Naive thymus-derived CD4-positive, alpha-beta T cell (primary cell): ENCODE measurements around the gene RER1. TPM values are rescaled to one million over a fixed set of nuclear protein-coding genes. Genes with fewer than 3 reads are reported as not detected.

ENCODE experiments used
- ATAC-seq: fragments of 150-1000 bp; cut with Tn5 transposase; 2 replicates; pipeline ENCODE4 v1.10.0; 2021; ENCODE audit warnings: mild to moderate bottlenecking, moderate library complexity
- CTCF ChIA-PET: fragments of 350-600 bp; sonication (Branson Sonifier 250); formaldehyde crosslinking; loops from one replicate; lab custom pipeline; 2021; ENCODE audit warnings: antibody characterized with exemption; lab: Charles Lee
- POLR2A ChIA-PET: fragments of 350-600 bp; sonication (Branson Sonifier 250); formaldehyde crosslinking; loops from one replicate; lab custom pipeline; 2021; ENCODE audit warnings: antibody characterized with exemption, inconsistent platforms; lab: Charles Lee
- DNase-seq, 9 donors: peaks; one replicate each; pipeline versions ENCODE4 v3.0.0 to v3.0.0-alpha.2; 2020 to 2022; ENCODE audit warnings: mixed read lengths in 1 of 9
- H3K27ac ChIP-seq: one replicate; pipeline ENCODE4 v1.7.0; 2013; ENCODE audit warnings: mild to moderate bottlenecking, low read depth, low read length, moderate library complexity
- H3K27me3 ChIP-seq, 2 donors: one replicate each; pipeline ENCODE4 v1.7.0; 2013; ENCODE audit warnings: low read length in 2 of 2, mild to moderate bottlenecking in 2 of 2, moderate library complexity in 2 of 2; ENCODE audit not compliant: control insufficient read depth in 2 of 2, insufficient read depth in 2 of 2
- H3K36me3 ChIP-seq, 3 experiments: 1 replicate in 2 of 3; 2 replicates in 1 of 3; pipeline ENCODE4 v1.7.0; 2013; ENCODE audit warnings: low read length in 3 of 3, mild to moderate bottlenecking in 3 of 3, moderate library complexity in 1 of 3; ENCODE audit not compliant: insufficient read depth in 3 of 3, control insufficient read depth in 2 of 3
- H3K4me1 ChIP-seq, 2 donors: one replicate each; pipeline ENCODE4 v1.7.0; 2013; ENCODE audit warnings: low read length in 2 of 2, mild to moderate bottlenecking in 2 of 2, moderate library complexity in 1 of 2; ENCODE audit not compliant: control insufficient read depth in 2 of 2, insufficient read depth in 2 of 2
- H3K4me3 ChIP-seq: 2 replicates; pipeline ENCODE4 v1.7.0; 2013; ENCODE audit warnings: mild to moderate bottlenecking, low read length
- H3K9me3 ChIP-seq, 3 experiments: 1 replicate in 2 of 3; 2 replicates in 1 of 3; pipeline ENCODE4 v1.7.0; 2013; ENCODE audit warnings: low read length in 3 of 3; ENCODE audit not compliant: control insufficient read depth in 2 of 3
- H3K27ac Mint-ChIP-seq, 9 donors: one replicate each; pipeline ENCODE4 v1.8.0; 2020 to 2022; ENCODE audit warnings: mixed read lengths in 9 of 9, mild to moderate bottlenecking in 8 of 9, moderate library complexity in 5 of 9, inconsistent platforms in 2 of 9
- H3K27me3 Mint-ChIP-seq, 5 donors: one replicate each; pipeline ENCODE4 v1.8.0; 2021 to 2022; ENCODE audit warnings: mixed read lengths in 5 of 5, mild to moderate bottlenecking in 1 of 5
- H3K36me3 Mint-ChIP-seq, 5 donors: one replicate each; pipeline ENCODE4 v1.8.0; 2020 to 2022; ENCODE audit warnings: mixed read lengths in 5 of 5, mild to moderate bottlenecking in 3 of 5, inconsistent platforms in 1 of 5
- H3K4me1 Mint-ChIP-seq, 7 donors: one replicate each; pipeline ENCODE4 v1.8.0; 2020 to 2022; ENCODE audit warnings: mixed read lengths in 7 of 7, mild to moderate bottlenecking in 3 of 7, inconsistent platforms in 1 of 7
- H3K4me3 Mint-ChIP-seq, 10 donors: one replicate each; pipeline ENCODE4 v1.8.0; 2020 to 2022; ENCODE audit warnings: mild to moderate bottlenecking in 10 of 10, mixed read lengths in 10 of 10, moderate library complexity in 6 of 10, inconsistent platforms in 2 of 10
- H3K9me3 Mint-ChIP-seq, 11 donors: one replicate each; pipeline ENCODE4 v1.8.0; 2020 to 2022; ENCODE audit warnings: mixed read lengths in 11 of 11, mild to moderate bottlenecking in 4 of 11, inconsistent platforms in 1 of 11, moderate library complexity in 1 of 11
- intact Hi-C, 2 donors: fragments of 100-400 bp; cut with micrococcal nuclease; formaldehyde crosslinking; loops; one replicate each; pipeline ENCODE4 v1.15.1; 2023
- polyA plus RNA-seq, 2 donors: library from polyadenylated mRNA; unstranded; fragments of 300-500 nt; fragmentation: Illumina TruSeq; gene quantifications; one replicate each; pipeline ENCODE4 v1.2.3, GENCODE V29; 2021
- total RNA-seq, 6 experiments: library from RNA in 5 of 6; stranded (reverse) in 5 of 6; gene quantifications; 1 replicate in 5 of 6; 2 replicates in 1 of 6; pipeline ENCODE4 v1.2.3 and lab custom pipeline; 2021 to 2026

RER1 gene
- total and polyA plus RNA-seq, 7 experiments from 2014 or later: 71.0 to 150 (median 116) TPM

DNA sequence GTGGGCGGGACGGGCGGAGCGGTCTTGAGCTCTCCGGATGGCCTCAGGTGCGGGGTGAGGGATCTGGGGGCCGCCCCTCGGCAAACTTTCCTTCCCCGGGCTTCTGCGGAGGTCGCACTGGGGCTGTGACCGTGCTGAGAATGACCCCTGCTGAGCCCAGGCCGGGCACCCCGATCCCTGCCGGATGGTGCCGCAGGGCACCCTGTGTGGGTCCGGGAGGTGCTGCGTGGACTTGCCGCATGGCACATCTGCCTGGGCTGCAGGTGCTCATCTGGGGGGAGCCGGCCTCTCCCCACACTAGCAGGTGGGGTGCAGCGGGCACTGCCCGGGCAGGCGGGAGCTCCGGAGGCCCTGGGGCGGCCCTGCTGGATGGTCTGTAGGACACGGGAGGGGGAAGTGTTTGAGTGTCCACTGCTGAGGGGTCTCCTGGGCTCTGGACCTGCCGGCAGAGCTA lies 52.5 kb downstream of the RER1 start:
- Histone ChIP-seq H3K4me1 (no peaks in the 10 kb centered on the region), H3K27me3 (peaks cover 7% of the 10 kb centered on the region in 2 donors), H3K27ac (no peak overlapping the region), H3K36me3 (no peaks in the 10 kb centered on the region), H3K9me3 (no peaks in the 10 kb centered on the region), H3K4me3 (no peak overlapping the region)
- peaks cover 0 to 2% (median 0%) of the 10 kb centered on the region in 7 donors for H3K4me1 Mint-ChIP-seq
- H3K4me3 Mint-ChIP-seq: peak overlapping the region in 2 of 10 donors; percentile 37 to 60
- intact Hi-C loops: no loop called here
- no peaks in the 10 kb centered on the region for H3K9me3 Mint-ChIP-seq
- DNase-seq: no peak
- POLR2A ChIA-PET: interaction anchor here (0.6 kb wide), 1 partner anchor 28 kb away, joined by 3 read pairs; no protein-coding TSS in a partner anchor
- CTCF ChIA-PET: interaction anchor here (1.4 to 1.6 kb wide), 2 partner anchors 81 to 104 kb away, joined by 4 read pairs; no protein-coding TSS in a partner anchor
- no peak for ATAC-seq
- peaks cover 0 to 15% (median 5%) of the 10 kb centered on the region in 5 donors for H3K27me3 Mint-ChIP-seq
- H3K36me3 Mint-ChIP-seq: no peaks in the 10 kb centered on the region
- H3K27ac Mint-ChIP-seq: no peak overlapping the region

DNA sequence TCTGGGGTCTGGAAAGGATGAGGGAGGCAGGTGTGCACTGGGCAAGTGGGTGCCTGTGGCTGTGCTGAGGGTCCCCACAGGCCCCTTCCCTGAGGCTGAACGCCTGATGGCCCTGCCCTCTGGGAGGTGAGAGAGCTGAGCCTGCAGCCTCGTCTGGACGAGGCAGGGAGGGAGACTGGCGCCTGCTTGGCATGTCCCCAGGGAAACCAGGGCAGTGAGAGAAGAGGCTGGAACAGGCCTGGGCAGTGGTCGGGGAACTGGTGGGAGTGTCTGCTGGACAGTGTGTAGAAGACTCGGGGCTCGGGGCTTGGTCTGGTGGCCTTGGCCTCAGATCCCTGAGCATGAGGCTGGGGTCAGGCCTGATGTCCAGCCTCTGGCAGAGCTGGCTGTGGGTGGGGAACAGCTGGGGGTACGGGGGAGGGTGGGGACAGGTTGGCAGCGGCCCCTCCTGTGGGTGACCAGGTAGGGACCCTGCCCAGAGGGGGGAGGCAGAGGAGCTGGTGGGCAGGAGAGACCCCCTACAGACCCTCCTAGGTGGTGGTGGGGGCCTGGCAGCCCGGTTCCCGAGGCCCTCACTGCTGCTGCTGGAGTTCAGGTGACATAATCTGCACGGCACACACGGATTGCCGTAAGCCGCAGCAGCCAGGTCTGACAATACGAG lies 53.7 kb downstream of the RER1 start:
- Histone ChIP-seq H3K27ac (no peak overlapping the region), H3K27me3 (peaks cover 7% of the 10 kb centered on the region in 2 donors), H3K36me3 (no peaks in the 10 kb centered on the region), H3K4me1 (no peaks in the 10 kb centered on the region), H3K4me3 (no peak overlapping the region), H3K9me3 (no peaks in the 10 kb centered on the region)
- ChIA-PET CTCF (no interaction called here), POLR2A (no interaction called here)
- intact Hi-C loops: no loop called here
- Mint-ChIP-seq H3K27ac (no peak overlapping the region), H3K4me1 (peaks cover 0 to 2% (median 0%) of the 10 kb centered on the region in 7 donors), H3K27me3 (peaks cover 0 to 15% (median 5%) of the 10 kb centered on the region in 5 donors), H3K9me3 (no peaks in the 10 kb centered on the region), H3K4me3 (peak overlapping the region in 2 of 10 donors; percentile 6 to 60), H3K36me3 (no peaks in the 10 kb centered on the region)
- ATAC-seq (no peak), DNase-seq (no peak)

GRCh38 chr1:2445823-2446215 lies 54.2 kb downstream of the RER1 start:
- H3K4me3 ChIP-seq: no peak overlapping the region
- no peak for DNase-seq
- ChIA-PET CTCF (no interaction called here), POLR2A (no interaction called here)
- Mint-ChIP-seq H3K4me1 (peaks cover 0 to 2% (median 0%) of the 10 kb centered on the region in 7 donors), H3K36me3 (no peaks in the 10 kb centered on the region), H3K9me3 (no peaks in the 10 kb centered on the region), H3K27ac (no peak overlapping the region), H3K4me3 (no peak overlapping the region), H3K27me3 (peaks cover 0 to 15% (median 5%) of the 10 kb centered on the region in 5 donors)
- no peaks in the 10 kb centered on the region for H3K9me3 ChIP-seq
- H3K4me1 ChIP-seq: no peaks in the 10 kb centered on the region
- H3K27me3 ChIP-seq: peaks cover 7% of the 10 kb centered on the region in 2 donors
- no peak for ATAC-seq
- H3K27ac ChIP-seq: no peak overlapping the region
- H3K36me3 ChIP-seq: no peaks in the 10 kb centered on the region
- intact Hi-C loops: no loop called here

- peaks cover 0 to 15% (median 5%) of the 10 kb centered on the region in 5 donors for H3K27me3 Mint-ChIP-seq
- no peaks in the 10 kb centered on the region for H3K9me3 Mint-ChIP-seq
- Histone ChIP-seq H3K4me3 (no peak overlapping the region), H3K4me1 (no peaks in the 10 kb centered on the region), H3K27me3 (peaks cover 7% of the 10 kb centered on the region in 2 donors), H3K9me3 (no peaks in the 10 kb centered on the region), H3K27ac (no peak overlapping the region), H3K36me3 (no peaks in the 10 kb centered on the region)
- CTCF ChIA-PET: no interaction called here
- POLR2A ChIA-PET: no interaction called here
- H3K36me3 Mint-ChIP-seq: no peaks in the 10 kb centered on the region
- intact Hi-C loops: no loop called here
- no peak overlapping the region for H3K27ac Mint-ChIP-seq
- DNase-seq (no peak), ATAC-seq (no peak)
- no peak overlapping the region for H3K4me3 Mint-ChIP-seq
- H3K4me1 Mint-ChIP-seq: peaks cover 0 to 2% (median 0%) of the 10 kb centered on the region in 7 donors
Observed at GRCh38 chr1:2446394-2446793, 54.8 kb downstream of the RER1 start.

DNA sequence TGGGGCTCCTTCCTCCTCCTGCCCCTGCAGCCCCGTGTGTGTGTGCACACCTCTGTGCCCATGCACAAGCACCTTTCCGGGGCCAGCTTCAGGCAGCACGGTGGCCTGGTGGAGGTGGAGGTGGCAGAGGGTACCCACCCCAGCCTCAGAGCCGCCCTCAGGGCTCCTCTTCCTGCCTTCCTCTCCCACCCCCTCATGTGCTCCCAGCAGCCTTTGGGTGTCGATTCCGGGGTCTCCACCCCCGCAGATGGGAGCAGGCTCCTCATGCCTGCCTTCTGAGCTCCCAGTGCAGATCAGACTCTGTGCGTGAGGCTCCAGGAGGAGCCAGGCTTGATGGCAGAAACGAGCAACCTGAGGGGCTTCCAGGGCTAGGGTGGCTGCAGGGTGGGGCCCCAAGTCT lies 55.2 kb downstream of the RER1 start:
- Histone ChIP-seq H3K36me3 (no peaks in the 10 kb centered on the region), H3K4me1 (no peaks in the 10 kb centered on the region), H3K27ac (no peak overlapping the region), H3K27me3 (peaks cover 7% of the 10 kb centered on the region in 2 donors), H3K4me3 (no peak overlapping the region), H3K9me3 (no peaks in the 10 kb centered on the region)
- H3K36me3 Mint-ChIP-seq: no peaks in the 10 kb centered on the region
- no peaks in the 10 kb centered on the region for H3K9me3 Mint-ChIP-seq
- intact Hi-C loops: no loop called here
- POLR2A ChIA-PET: no interaction called here
- CTCF ChIA-PET: no interaction called here
- DNase-seq (no peak), ATAC-seq (no peak)
- H3K27me3 Mint-ChIP-seq: peaks cover 0 to 15% (median 5%) of the 10 kb centered on the region in 5 donors
- H3K4me3 Mint-ChIP-seq: no peak overlapping the region
- peaks cover 0 to 2% (median 0%) of the 10 kb centered on the region in 7 donors for H3K4me1 Mint-ChIP-seq
- H3K27ac Mint-ChIP-seq: no peak overlapping the region

- H3K4me1 ChIP-seq: no peaks in the 10 kb centered on the region
- intact Hi-C loops: no loop called here
- Mint-ChIP-seq H3K9me3 (no peaks in the 10 kb centered on the region), H3K27me3 (peaks cover 0 to 13% (median 5%) of the 10 kb centered on the region in 5 donors), H3K4me1 (peaks cover 0 to 2% (median 0%) of the 10 kb centered on the region in 7 donors), H3K4me3 (no peak overlapping the region), H3K27ac (no peak overlapping the region), H3K36me3 (no peaks in the 10 kb centered on the region)
- no peak overlapping the region for H3K27ac ChIP-seq
- DNase-seq: no peak
- CTCF ChIA-PET: no interaction called here
- POLR2A ChIA-PET: no interaction called here
- peaks cover 7% of the 10 kb centered on the region in 2 donors for H3K27me3 ChIP-seq
- no peak for ATAC-seq
- H3K36me3 ChIP-seq: no peaks in the 10 kb centered on the region
- no peak overlapping the region for H3K4me3 ChIP-seq
- no peaks in the 10 kb centered on the region for H3K9me3 ChIP-seq
Observed at GRCh38 chr1:2447276-2448097, 55.8 kb downstream of the RER1 start.
